AG09309 (cell line): ENCODE results near the gene TNNC1.

Experiments used
- DNase-seq: peaks from one replicate; pipeline ENCODE4 v3.0.0-alpha.2; 2010; ENCODE audit warnings: low read depth
- H3K4me3 ChIP-seq: 2 replicates; pipeline ENCODE4 v1.5.1; 2011; ENCODE audit warnings: mild to moderate bottlenecking, low read depth, low read length, moderate library complexity; ENCODE audit not compliant: control insufficient read depth
- TF ChIP-seq, protein P1 (sequence below): IDR thresholded peaks from 2 replicates; pipeline ENCODE4 v1.5.1; 2011; ENCODE audit warnings: mild to moderate bottlenecking, low read depth, low read length, inconsistent platforms; ENCODE audit not compliant: insufficient read depth, control insufficient read depth; ENCODE audit errors: missing control alignments

TNNC1 gene

DNA sequence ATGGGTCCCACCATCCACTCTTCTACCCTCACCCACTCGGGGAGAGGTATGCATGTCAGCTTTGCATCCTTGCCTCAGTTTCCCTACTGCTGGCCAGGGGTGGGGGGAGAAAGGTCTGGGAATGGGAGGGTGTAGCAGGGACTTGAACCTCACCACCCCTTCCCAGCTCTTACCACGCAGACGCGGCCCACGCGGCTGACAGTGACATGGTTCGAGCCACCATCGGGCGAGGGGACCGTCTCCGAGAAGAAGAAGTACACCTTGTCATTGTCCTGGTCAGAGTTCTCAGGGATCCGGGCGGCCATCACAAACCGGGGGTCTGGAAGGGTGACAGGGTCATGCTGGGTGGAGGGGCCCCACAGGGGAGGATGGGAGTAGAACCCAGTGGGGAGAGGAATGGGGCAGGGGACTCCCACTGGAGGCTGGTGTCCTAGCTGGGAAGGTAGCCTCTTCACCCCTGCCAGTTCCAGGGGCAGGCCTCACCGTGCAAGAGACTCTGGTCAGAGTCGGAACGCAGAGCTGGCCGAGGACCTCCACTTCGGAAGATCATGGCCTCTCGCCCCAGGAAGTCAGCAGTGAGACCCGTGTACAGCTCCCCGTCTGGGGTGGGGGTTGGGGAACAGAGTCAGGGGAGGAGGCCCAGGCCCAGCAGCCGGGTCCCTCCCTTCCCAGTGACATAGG, 12.6 kb downstream of the TNNC1 start:
- TF ChIP-seq, protein P1, sequence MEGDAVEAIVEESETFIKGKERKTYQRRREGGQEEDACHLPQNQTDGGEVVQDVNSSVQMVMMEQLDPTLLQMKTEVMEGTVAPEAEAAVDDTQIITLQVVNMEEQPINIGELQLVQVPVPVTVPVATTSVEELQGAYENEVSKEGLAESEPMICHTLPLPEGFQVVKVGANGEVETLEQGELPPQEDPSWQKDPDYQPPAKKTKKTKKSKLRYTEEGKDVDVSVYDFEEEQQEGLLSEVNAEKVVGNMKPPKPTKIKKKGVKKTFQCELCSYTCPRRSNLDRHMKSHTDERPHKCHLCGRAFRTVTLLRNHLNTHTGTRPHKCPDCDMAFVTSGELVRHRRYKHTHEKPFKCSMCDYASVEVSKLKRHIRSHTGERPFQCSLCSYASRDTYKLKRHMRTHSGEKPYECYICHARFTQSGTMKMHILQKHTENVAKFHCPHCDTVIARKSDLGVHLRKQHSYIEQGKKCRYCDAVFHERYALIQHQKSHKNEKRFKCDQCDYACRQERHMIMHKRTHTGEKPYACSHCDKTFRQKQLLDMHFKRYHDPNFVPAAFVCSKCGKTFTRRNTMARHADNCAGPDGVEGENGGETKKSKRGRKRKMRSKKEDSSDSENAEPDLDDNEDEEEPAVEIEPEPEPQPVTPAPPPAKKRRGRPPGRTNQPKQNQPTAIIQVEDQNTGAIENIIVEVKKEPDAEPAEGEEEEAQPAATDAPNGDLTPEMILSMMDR = no peak
- H3K4me3 ChIP-seq = no peak overlapping the region
- no peak for DNase-seq

DNA sequence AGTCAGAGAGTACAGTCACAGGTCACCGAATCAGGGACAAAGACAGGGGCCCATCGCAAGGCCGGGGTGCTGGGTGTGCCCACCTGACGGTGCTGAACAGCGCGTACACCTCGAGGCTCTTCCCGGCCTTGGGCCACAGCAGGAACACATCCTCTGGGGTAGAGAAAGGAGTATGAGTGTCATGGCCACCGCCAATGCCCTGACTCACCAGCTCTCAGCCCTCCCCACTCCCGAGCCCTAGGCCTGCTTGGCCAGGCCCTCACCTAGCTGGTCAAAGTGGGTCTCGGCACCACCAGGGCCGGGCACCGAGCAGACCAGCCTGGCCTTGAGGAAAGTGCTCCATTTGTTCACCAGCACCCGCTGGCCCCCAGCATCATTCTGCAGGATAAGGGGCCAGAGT, 13.2 kb downstream of the TNNC1 start:
- DNase-seq = no peak
- TF ChIP-seq, protein P1 = no peak
- no peak overlapping the region for H3K4me3 ChIP-seq

DNA sequence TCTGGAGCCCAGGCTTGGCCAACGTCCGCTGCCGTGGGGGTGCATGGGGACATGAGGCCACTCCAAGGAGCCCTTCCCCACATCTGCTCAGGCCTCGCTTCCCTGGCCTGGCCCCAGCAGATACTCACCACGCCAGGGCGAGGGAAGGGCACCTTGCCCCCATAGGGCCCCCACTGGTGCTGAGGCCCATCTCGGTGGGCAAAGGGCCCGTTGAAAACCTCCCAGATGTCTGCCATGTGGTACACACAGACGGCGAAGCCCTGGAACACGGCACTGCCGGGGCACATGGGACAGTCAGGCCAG, 13.6 kb downstream of the TNNC1 start:
- DNase-seq = no peak
- no peak overlapping the region for H3K4me3 ChIP-seq
- TF ChIP-seq, protein P1 = no peak

DNA sequence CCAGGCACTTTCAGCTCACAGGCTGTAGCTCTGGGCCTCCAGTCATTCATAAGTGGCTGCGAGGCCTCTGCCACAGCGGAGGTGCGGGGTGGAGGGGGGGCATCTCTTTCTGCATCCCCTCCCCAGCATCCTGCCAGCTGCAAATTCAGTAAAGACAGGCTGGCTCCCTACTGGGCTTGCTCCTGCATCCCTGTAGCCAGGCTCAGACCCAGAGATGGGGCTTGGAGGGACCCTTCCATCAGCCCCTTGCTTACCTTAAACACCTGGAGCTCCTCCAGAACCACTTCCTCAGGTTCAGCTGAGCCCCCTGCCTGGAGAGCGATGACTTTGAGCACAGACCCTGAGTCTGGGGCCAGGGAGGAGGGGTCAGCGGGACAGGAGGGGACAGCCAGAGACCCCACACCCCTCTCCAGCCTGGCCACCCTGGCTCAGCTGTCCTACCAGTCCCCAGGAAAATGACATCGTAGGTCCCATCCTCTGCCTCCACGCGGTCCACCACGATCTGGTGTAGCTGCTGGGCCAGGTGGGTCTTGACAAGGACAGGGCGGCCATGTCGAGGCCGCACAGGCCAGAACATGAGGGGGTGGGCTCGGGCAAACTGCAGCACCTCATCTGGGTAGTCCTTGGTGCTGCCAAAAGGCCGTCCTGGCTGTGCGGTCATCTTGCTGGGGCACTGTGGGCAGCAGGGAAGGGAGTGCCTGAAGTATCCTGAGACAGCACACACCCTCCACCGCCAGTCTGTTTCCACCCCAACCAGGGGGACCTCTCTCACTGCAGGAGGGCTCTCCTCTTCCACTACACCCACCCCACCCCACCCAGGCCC, 14.2 kb downstream of the TNNC1 start:
- DNase-seq = no peak
- TF ChIP-seq, protein P1 = no peak
- H3K4me3 ChIP-seq = no peak overlapping the region

DNA sequence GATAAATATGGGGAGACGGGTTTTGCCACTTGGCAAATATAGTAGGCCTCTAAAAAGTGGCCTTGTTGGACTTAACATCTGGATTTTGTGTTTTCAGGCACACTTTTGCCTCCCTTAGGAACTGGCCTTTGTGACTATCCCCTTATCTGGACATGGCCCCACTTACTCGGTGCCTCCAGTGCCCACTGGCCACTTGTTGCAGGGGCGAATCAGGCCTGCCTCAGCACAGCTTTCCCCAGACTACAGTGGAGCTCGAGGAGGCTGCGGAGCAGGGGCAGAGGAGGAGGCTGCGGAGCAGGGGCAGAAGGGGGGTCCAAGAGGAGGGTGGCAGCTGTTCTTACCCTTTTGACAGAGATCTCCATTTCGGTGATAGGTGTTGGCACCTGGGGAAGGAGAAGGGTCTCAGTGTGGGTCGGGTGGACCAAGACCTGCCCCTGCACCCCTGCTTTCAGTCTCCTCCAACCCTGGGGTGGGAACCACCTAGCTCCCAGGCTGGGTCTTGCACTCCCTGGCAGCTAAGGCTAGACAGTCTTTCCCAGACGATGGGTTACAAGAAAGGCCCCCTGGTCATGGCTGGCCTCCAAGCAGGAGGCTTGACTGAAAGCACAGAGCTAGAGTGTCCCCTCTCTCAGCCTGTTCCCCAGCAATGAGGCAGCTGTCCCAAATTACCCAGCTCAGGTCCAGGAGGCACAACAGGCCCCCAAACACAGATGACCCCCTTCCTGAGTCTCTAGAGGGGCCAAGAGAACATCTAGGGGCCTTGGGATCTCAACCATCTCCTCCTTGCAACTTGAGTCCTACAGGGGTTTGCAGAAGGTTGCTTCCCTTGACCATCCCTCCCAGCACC, 15.0 kb downstream of the TNNC1 start:
- H3K4me3 ChIP-seq = no peak overlapping the region
- TF ChIP-seq, protein P1 = no peak
- no peak for DNase-seq

DNA sequence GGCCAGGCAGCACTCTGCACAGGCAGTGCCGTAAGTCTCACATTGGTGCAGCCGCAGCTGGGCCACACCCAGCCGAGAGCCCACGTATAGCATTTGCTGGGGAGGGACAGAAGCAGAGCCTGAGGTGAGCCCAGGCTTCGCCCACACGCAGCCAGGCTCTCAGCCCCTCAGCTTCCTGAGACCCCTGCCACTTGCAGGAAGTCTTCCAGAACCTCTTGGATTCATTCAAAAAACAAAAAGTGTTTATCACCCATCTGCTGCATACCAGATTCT, 15.8 kb downstream of the TNNC1 start:
- H3K4me3 ChIP-seq = no peak overlapping the region
- TF ChIP-seq, protein P1 = no peak
- DNase-seq = no peak
